KOPT-K1 (cell line): ENCODE data around the gene RHNO1.

Source experiments
- H3K27ac ChIP-seq: fragments of 200-600 bp; sonication (generic); 2 replicates; pipeline ENCODE4 v1.5.1; 2016; ENCODE audit warnings: antibody characterized with exemption, mild to moderate bottlenecking, low read depth, low read length; ENCODE audit not compliant: poor library complexity, severe bottlenecking
- H3K36me3 ChIP-seq: fragments of 200-600 bp; sonication (generic); 2 replicates; pipeline ENCODE4 v1.5.1; 2017; ENCODE audit warnings: antibody characterized with exemption, mild to moderate bottlenecking, low read length, moderate library complexity; ENCODE audit not compliant: insufficient read depth
- H3K9me3 ChIP-seq: fragments of 200-600 bp; sonication (generic); 2 replicates; pipeline ENCODE4 v1.5.1; 2017; ENCODE audit warnings: antibody characterized with exemption, low read length, mild to moderate bottlenecking; ENCODE audit not compliant: insufficient read depth, poor library complexity, severe bottlenecking

Gene RHNO1

DNA sequence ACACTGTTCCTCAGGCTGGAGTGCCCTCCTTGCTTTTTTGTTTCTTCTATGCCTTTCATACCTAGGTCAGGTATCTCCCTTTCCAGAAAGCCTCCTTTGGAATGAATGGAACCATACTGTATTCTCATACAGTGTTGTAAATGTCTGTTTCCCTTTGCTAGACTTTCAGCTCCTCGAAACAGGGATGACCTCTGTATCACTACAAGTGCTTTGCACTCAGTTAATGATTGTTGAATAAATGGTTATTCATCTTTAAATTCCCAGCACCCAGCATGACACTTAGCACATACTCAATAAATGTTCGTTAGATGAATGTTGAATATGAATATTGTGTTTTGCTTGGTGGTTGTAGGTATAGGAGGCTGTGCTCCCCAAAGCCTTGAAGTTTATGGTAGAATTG, 7.8 kb downstream of the RHNO1 start:
- H3K36me3 ChIP-seq = peaks cover 84% of the 10 kb centered on the region

DNA sequence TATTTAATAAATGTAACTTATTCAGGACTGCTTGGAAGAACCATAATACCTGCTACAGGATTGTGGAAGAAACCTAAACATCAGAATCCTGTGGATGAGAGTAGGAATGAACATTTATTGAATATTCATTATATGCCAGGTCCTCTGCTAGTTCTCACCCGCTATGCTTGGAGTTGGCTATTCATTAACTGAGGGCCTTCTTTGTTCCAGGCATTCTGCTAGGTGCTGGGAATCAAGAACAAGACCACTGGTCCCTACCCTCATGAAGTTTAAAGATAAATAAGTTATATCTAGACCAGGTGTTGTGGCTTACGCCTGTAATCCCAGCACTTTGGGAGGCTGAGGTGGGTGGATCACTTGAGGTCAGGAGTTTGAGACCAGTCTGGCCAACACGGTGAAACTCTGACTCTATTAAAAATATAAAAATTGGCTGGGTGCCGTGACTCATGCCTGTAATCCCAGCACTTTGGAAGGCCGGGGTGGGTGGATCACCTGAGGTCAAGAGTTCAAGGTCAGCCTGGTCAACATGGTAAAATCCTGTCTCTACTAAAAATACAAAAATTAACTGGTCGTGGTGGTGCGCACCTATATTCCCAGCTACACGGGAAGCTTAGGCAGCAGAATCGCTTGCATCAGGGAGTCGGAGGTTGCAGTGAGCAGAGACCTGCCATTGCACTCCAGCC, 9.9 kb downstream of the RHNO1 start:
- Histone ChIP-seq H3K27ac (no peak overlapping the region), H3K9me3 (no peaks in the 10 kb centered on the region), H3K36me3 (peaks cover 63% of the 10 kb centered on the region)

More for the DNA sequence above, 7.8 kb downstream of the RHNO1 start:
- no peak overlapping the region for H3K27ac ChIP-seq
- no peaks in the 10 kb centered on the region for H3K9me3 ChIP-seq

DNA sequence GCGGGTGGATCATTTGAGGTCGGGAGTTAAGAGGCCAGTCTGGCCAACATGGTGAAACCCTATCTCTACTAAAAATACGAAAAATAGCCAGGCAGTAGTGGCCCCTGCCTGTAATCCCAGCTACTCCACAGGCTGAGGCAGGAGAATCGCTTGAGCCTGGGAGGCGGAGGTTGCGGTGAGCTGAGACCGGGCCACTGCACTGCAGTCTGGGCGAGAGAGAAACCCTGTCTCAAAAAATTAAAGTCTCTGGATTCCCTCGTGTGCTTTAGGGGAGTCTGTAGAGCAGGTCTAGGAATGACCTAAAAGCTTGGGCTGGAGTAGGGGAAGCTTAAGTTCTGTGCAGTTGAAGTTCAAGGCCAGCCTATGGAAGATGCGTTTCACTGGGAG, 13.0 kb downstream of the RHNO1 start:
- Histone ChIP-seq H3K27ac (peak overlapping the region; percentile 77), H3K36me3 (peaks cover 46% of the 10 kb centered on the region)

DNA sequence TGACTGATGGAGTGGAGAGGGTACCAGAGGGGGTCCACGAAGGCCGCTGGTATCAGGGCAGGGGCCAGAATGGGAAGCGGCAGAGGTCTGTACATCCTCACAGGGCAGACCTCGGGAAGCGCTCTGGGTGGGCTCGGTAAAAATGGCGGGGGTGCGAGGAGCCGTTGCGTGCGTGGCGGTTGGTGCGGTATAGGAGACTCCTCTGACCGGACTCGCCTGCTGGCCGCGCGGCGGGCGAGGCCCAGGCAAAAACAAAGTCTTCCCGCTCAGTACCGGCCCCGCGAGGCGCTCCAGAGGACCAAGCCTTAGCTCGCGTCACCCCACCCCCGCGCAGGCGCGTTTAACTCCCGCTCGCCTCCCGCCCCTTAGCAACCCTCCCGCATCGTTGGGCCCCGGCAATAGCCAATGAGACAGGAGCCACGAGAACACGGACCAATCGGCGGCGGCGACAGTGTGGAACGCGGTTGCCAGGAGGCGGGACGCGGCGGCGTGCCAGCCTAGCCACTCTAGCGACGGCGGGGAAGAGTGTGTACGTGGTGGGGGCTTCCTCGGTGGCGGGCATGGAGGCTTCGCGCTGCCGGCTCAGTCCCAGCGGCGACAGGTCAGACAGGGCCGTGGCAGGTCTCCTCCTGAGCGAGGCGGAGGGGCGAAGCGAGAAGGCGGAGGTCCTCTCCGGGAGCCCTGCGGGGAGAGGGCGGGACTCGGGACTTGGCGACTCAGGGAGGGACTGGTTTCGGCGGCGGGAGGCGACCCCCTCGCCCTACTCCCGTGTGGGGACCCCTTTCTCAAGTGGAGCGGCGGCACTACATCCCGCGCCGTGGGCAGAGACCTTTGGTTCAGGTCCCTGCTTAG, 13.6 kb downstream of the RHNO1 start, which contains the start of gene TULP3:
Gene TULP3, plus strand, starts transcription at position 504 of the 852 bp plus-strand sequence. Its CDS starts 57 bp downstream, at position 561.
- Histone ChIP-seq H3K36me3 (peaks cover 40% of the 10 kb centered on the region), H3K27ac (peak within 1 kb of the TSS; percentile 77), H3K9me3 (no peaks in the 10 kb centered on the region)

More for the DNA sequence above, 13.0 kb downstream of the RHNO1 start:
- H3K9me3 ChIP-seq = no peaks in the 10 kb centered on the region

DNA sequence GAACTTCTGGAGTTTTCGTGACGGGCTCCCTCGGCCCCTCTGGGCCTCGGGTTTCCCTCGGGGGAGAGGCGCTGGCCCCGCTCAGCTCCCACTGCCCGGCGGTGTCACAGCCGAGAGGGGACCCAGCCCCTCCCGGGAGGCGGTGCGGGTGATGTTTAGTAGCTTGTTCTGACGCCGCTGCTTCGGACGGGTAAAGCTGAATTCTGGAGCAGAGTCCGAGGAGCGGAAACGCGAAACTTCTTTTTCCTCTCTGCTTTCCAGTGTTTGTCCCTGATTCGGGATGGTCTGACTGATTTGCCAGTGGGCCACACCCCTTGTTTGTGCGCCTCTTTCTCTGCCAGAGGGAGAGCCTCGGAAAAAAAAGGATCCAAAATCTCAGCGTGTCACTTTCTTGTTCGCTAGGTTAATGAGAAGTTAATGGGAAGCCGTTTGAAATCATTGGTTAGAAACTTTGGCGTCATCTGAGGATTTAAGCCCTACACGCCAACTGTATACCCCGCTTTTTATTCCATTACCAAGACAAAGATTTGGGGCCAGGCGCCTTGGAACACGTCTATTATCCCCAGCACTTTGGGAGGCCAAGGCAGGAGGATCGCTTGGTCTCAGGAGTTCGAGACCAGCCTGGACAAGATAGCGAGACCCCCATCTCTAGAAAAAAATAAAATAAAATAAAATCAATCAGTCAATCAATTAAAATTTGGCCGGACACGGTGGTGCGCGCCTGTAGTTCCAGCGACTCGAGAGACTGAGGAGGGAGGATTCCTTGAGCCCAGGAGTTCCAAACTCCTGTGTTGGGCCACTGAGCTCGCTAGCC, 14.4 kb downstream of the RHNO1 start:
- H3K9me3 ChIP-seq = no peaks in the 10 kb centered on the region
- H3K27ac ChIP-seq = peak overlapping the region; percentile 77

DNA sequence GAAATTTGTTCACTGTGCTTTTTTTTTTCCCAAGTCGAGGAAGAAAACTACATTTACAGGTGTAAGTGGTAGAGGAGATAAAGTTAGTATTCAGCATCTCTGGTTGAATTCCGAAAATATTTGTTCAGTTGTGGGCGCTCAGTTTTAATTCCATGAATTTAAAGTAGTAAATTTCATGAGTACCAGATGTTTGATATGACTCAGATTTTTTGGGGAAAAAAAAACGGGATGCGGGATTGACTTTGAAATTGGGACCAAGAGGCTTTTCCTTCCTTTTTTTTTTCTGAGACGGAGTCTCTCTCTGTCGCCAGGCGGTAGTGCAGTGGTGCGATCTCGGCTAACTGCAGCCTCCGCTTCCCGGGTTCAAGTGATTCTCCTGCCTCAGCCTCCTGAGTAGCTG, 15.2 kb downstream of the RHNO1 start:
- H3K9me3 ChIP-seq = no peaks in the 10 kb centered on the region
- no peak overlapping the region for H3K27ac ChIP-seq
- H3K36me3 ChIP-seq = peaks cover 24% of the 10 kb centered on the region

More for the DNA sequence above, 14.4 kb downstream of the RHNO1 start:
- peaks cover 32% of the 10 kb centered on the region for H3K36me3 ChIP-seq

DNA sequence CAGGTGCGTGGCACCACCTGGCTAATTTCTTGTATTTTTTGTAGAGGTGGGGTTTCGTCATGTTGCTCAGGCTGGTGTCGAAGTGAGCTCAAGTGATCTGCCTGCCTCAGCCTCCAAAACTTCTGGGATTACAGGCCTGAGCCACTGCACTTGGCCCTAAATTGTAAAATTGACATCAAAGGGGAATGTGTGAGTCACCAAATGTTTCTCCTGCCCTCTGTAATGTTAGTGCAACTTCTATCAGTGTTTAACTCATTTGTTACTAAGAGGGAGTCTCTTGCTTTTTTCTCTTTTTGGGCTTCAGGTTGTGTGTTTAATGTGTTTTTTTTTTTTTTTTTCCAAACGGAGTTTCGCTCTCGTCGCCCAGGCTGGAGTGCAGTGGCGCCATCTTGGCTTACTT, 16.0 kb downstream of the RHNO1 start:
- no peak overlapping the region for H3K27ac ChIP-seq

DNA sequence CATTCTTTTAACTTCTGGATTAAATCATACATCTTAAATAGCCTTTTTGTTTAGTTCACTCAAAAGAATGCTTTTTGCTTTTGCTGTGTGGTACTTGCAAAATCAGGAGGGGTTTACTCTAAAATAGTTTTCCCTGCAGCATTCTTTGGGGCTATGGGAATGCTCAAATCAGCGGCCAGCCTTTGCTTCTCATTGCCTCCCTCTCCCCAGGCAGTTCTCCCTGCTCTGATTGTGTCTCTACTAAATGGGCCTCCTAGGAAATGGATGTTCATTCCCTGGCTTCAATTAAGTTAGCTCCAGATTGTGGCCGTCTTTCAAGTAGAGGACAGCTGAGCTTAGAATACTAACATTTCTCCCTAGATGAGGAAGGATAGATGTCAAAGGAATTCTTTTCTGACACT, 18.0 kb downstream of the RHNO1 start:
- no peak overlapping the region for H3K27ac ChIP-seq
- no peaks in the 10 kb centered on the region for H3K36me3 ChIP-seq
- no peaks in the 10 kb centered on the region for H3K9me3 ChIP-seq

More for the DNA sequence above, 16.0 kb downstream of the RHNO1 start:
- Histone ChIP-seq H3K9me3 (no peaks in the 10 kb centered on the region), H3K36me3 (peaks cover 16% of the 10 kb centered on the region)

DNA sequence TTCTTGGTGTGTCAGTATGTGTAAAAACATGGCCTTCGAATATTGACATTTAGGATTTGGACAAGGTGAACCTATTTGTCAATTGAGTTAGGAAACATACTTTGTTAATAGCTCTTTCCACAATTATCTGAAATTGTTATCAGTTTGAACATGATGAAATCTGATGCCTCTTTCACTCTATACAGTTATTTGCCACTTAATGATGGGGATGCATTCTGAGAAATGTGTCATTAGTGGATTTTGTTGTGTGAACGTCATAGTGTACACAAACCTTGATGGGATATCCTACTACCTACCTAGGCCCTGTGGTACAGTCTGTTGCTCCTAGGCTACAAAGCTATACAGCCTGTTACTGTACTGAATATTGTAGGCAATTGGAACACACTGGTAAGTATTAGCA, 18.5 kb downstream of the RHNO1 start:
- Histone ChIP-seq H3K9me3 (no peaks in the 10 kb centered on the region), H3K36me3 (no peaks in the 10 kb centered on the region), H3K27ac (no peak overlapping the region)

DNA sequence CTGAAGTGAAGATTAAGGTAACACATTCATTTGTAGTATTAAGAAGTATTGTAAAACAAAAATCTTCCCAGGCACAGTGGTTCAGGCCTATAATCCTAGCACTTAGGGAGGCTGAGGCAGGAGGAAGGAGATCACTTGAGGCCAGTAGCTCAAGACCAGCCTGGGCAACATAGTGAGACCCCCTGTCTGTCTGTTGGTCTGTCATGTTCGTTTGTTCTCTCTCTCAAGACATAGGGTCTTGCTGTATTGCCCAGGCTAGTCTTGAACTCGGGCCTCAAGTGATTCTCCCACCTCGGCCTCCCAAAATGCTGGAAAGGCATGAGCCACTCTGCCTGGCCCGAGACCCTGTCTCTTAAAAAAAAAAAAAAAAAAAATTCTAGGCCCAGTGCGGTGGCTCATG, 20.4 kb downstream of the RHNO1 start:
- H3K9me3 ChIP-seq = no peaks in the 10 kb centered on the region
- no peaks in the 10 kb centered on the region for H3K36me3 ChIP-seq
- H3K27ac ChIP-seq = no peak overlapping the region

DNA sequence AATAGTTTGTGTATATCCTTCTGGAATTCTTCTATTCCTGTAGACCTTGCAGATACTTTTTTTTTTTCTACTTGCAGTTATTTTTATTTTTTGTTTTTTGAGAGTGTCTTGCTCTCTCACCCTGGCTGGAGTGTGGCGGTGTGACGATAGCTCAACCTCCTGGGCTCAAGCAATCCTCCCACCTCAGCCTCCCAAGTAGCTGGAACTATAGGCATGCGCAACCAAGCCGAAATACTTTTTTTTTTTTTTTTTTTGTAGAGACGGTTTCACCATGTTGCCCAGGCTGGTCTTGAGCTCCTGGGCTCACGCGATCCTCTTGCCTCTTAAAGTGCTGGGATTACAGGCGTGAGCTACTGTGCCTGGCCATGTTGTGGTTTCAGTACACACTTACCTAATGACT, 23.6 kb downstream of the RHNO1 start:
- Histone ChIP-seq H3K27ac (no peak overlapping the region), H3K9me3 (no peaks in the 10 kb centered on the region)

DNA sequence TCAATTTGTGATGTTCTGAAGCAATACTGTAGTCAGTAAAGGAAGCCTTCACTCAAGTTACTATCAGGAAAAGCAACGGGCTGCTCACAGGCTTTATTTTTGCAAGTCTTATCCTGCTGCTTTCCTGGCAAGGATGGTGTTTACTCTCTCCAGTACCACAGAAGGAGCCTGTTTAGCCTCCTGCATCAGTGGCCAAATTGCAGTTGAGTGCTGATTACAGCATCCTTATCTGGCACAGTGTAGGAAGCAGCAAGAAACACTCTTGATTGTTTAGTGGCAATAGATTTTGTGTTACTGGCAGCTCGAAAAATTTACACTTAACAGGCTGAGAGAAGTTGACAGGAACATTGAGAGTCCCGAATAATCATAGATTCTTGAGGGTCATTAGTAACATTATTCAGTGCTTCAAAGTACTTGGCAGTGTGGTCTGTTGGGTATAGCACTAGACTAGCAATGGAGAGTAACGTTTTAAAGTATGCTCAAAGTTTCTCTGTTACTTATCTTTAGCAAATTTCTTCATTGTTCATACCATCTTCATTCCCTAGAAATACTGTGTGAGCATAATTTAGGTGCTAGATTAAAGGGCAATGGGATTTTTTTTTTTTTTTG, 25.4 kb downstream of the RHNO1 start:
- no peaks in the 10 kb centered on the region for H3K36me3 ChIP-seq
- H3K27ac ChIP-seq = no peak overlapping the region
- H3K9me3 ChIP-seq = no peaks in the 10 kb centered on the region

More for the DNA sequence above, 23.6 kb downstream of the RHNO1 start:
- H3K36me3 ChIP-seq = no peaks in the 10 kb centered on the region

DNA sequence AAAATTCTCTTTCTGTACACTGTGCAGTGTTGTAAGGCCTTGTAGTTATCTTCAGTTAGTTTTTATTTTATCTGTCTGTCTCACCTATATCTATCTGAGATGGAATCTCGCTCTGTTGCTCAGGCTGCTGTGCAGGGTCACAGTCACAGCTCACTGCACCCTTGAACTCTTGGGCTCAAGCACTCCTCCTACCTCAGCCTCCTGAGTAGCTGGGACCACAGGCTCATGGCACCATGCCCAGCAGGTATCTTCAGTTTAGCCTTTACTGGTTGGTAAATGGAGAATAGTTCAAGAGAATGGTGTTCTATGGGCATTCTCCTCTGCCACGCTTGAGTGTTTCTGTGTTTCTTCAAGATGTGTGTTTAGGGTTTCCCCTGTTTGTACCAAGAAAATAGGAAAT, 27.2 kb downstream of the RHNO1 start:
- no peak overlapping the region for H3K27ac ChIP-seq

DNA sequence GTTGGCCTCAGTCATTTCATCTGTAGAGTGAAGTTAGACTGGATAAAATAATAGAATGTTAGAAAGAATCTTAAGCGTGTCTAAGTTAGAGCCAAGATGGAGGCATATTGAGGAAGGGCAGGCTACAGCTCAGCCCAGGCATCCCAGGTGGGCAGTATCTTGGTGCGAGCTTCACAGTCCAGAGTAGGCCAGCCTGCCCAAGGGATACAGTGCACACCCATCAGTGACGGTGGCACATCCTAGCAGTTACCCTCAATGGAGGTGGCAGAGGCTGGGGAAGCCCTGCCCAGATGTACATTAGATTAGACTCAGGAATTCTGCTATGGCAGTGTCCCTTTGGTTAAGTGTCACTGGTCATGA, 35.2 kb downstream of the RHNO1 start:
- H3K36me3 ChIP-seq = no peaks in the 10 kb centered on the region; the same call in 1 of the 2 replicates
- H3K27ac ChIP-seq = no peak overlapping the region
- no peaks in the 10 kb centered on the region for H3K9me3 ChIP-seq

More for the DNA sequence above, 27.2 kb downstream of the RHNO1 start:
- H3K9me3 ChIP-seq = no peaks in the 10 kb centered on the region
- no peaks in the 10 kb centered on the region for H3K36me3 ChIP-seq
